Loucy (cell line): Measurements from ENCODE around the gene CORO1C.

Source experiments
- H2AFZ ChIP-seq: fragments of 200-600 bp; sonication (generic); 2 replicates; pipeline ENCODE4 v1.6.0; 2016; ENCODE audit warnings: antibody characterized with exemption, mild to moderate bottlenecking, low read length, moderate library complexity
- H3F3A ChIP-seq: fragments of 200-600 bp; 2 replicates; pipeline ENCODE4 v1.6.0; 2016; ENCODE audit warnings: antibody characterized with exemption, low read depth, mild to moderate bottlenecking
- H3K27me3 ChIP-seq: fragments of 200-600 bp; sonication (generic); 2 replicates; pipeline ENCODE4 v1.6.1; 2014; ENCODE audit warnings: low read length, mild to moderate bottlenecking; ENCODE audit not compliant: insufficient read depth, poor library complexity, severe bottlenecking
- H3K36me3 ChIP-seq: fragments of 200-600 bp; sonication (generic); 2 replicates; pipeline ENCODE4 v1.6.1; 2016; ENCODE audit warnings: low read length; ENCODE audit not compliant: insufficient read depth
- H3K4me1 ChIP-seq: fragments of 200-600 bp; sonication (generic); 2 replicates; pipeline ENCODE4 v1.5.1; 2014; ENCODE audit warnings: low read length, mild to moderate bottlenecking; ENCODE audit not compliant: insufficient read depth, poor library complexity, severe bottlenecking
- H3K4me2 ChIP-seq: fragments of 200-600 bp; sonication (generic); 2 replicates; pipeline ENCODE4 v1.6.0; 2014; ENCODE audit warnings: antibody characterized with exemption, low read length, low read depth, mild to moderate bottlenecking; ENCODE audit not compliant: poor library complexity, severe bottlenecking
- H3K4me3 ChIP-seq: fragments of 200-600 bp; sonication (generic); 2 replicates; pipeline ENCODE4 v1.5.1; 2014; ENCODE audit warnings: low read length, mild to moderate bottlenecking, mixed read lengths; ENCODE audit not compliant: poor library complexity, severe bottlenecking
- H3K79me2 ChIP-seq: fragments of 200-600 bp; sonication (generic); 2 replicates; pipeline ENCODE4 v1.6.1; 2014; ENCODE audit warnings: low read length; ENCODE audit not compliant: insufficient read depth
- H3K9ac ChIP-seq: fragments of 200-600 bp; sonication (generic); 2 replicates; pipeline ENCODE4 v1.6.0; 2014; ENCODE audit warnings: mild to moderate bottlenecking, low read depth, low read length, moderate library complexity; ENCODE audit not compliant: poor library complexity, severe bottlenecking
- H3K9me2 ChIP-seq: fragments of 200-600 bp; sonication (generic); replicated peaks from 2 replicates; pipeline ENCODE4 v1.6.1; 2016; ENCODE audit warnings: low read depth, low read length, mixed read lengths
- H3K9me3 ChIP-seq: fragments of 200-600 bp; sonication (generic); 2 replicates; pipeline ENCODE4 v1.6.1; 2014; ENCODE audit warnings: mild to moderate bottlenecking, antibody characterized with exemption, low read length, low read depth; ENCODE audit not compliant: insufficient read depth
- H4K20me1 ChIP-seq: fragments of 200-600 bp; sonication (generic); 2 replicates; pipeline ENCODE4 v1.6.0; 2014; ENCODE audit warnings: antibody characterized with exemption, low read length, mild to moderate bottlenecking; ENCODE audit not compliant: insufficient read depth, poor library complexity, severe bottlenecking
- CTCF ChIP-seq: fragments of 200-600 bp; sonication (generic); conservative IDR thresholded peaks from 2 replicates; pipeline ENCODE4 v1.5.1; 2014; ENCODE audit warnings: mild to moderate bottlenecking, antibody characterized with exemption, low read length
- EZH2phosphoT487 ChIP-seq: fragments of 200-600 bp; IDR thresholded peaks from 2 replicates; pipeline ENCODE4 v1.6.1; 2018; ENCODE audit warnings: antibody characterized with exemption, mild to moderate bottlenecking, moderate library complexity, borderline replicate concordance

The CORO1C gene

DNA sequence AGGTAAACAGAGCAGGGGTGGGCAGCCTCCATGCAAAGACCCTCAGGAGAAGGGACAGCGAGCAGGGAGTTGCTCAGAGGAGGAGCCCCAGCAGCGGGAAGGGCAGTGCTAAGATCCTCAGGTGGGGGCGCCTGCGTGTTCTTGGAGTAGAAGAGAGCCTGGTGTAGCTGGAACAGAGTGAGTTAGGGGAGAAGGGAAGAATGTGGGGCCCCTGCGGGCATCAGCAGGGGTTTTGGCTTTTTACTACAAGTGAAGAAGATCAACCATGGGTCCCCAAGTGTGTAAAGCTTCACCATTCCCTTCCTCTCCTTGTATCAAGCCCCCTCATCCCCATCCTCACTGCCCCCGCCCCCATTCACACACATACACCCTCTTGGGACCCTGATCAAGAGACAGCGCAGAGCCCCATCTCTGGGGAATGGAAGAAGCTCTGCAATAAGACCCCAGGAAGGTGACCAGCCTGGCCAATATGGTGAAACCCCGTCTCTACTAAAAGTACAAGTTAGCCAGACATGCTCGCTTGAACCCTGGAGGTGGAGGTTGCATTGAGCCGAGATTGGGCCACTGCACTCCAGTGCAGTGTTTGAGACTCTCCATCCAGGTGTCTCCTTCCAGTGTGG lies 123.2 kb downstream of the CORO1C start:
- H3K9ac ChIP-seq, result no peak overlapping the region
- H3K27me3 ChIP-seq, result no peaks in the 10 kb centered on the region
- no peaks in the 10 kb centered on the region for H3K79me2 ChIP-seq
- no peak overlapping the region for H3K4me2 ChIP-seq
- no peaks in the 10 kb centered on the region for H3K9me3 ChIP-seq
- no peak overlapping the region for H3K4me3 ChIP-seq
- TF ChIP-seq EZH2phosphoT487 (no peak), CTCF (no peak)
- no peaks in the 10 kb centered on the region for H3F3A ChIP-seq
- no peaks in the 10 kb centered on the region for H3K9me2 ChIP-seq
- H4K20me1 ChIP-seq, result no peaks in the 10 kb centered on the region
- no peaks in the 10 kb centered on the region for H3K36me3 ChIP-seq
- peaks cover 4% of the 10 kb centered on the region for H3K4me1 ChIP-seq
- no peak overlapping the region for H2AFZ ChIP-seq

- no peaks in the 10 kb centered on the region for H3K79me2 ChIP-seq
- no peak overlapping the region for H2AFZ ChIP-seq
- no peaks in the 10 kb centered on the region for H3K4me1 ChIP-seq
- H3K4me3 ChIP-seq, result no peak overlapping the region
- no peaks in the 10 kb centered on the region for H3K9me3 ChIP-seq
- no peak overlapping the region for H3K9ac ChIP-seq
- no peaks in the 10 kb centered on the region for H4K20me1 ChIP-seq
- H3K9me2 ChIP-seq, result no peaks in the 10 kb centered on the region
- H3K4me2 ChIP-seq, result no peak overlapping the region
- no peaks in the 10 kb centered on the region for H3F3A ChIP-seq
- no peak for TF ChIP-seq CTCF
- TF ChIP-seq EZH2phosphoT487, result no peak
- no peaks in the 10 kb centered on the region for H3K36me3 ChIP-seq
- no peaks in the 10 kb centered on the region for H3K27me3 ChIP-seq
Measured at GRCh38 chr12:108606492-108606891, 124.8 kb downstream of the CORO1C start.

- no peaks in the 10 kb centered on the region for H3K4me1 ChIP-seq
- no peaks in the 10 kb centered on the region for H3F3A ChIP-seq
- H3K9me3 ChIP-seq, result no peaks in the 10 kb centered on the region
- H2AFZ ChIP-seq, result no peak overlapping the region
- no peaks in the 10 kb centered on the region for H3K79me2 ChIP-seq
- no peak overlapping the region for H3K4me2 ChIP-seq
- no peak overlapping the region for H3K4me3 ChIP-seq
- no peaks in the 10 kb centered on the region for H3K9me2 ChIP-seq
- no peaks in the 10 kb centered on the region for H3K36me3 ChIP-seq
- H3K9ac ChIP-seq, result no peak overlapping the region
- H3K27me3 ChIP-seq, result no peaks in the 10 kb centered on the region
- TF ChIP-seq CTCF (no peak), EZH2phosphoT487 (no peak)
- no peaks in the 10 kb centered on the region for H4K20me1 ChIP-seq
Measured at GRCh38 chr12:108605690-108606406, 125.5 kb downstream of the CORO1C start.
